AG08396 (cell line): Measurements from ENCODE around the gene NMU.
"Not testable (repeated sequence)": the region's sequence is repeated elsewhere in the genome, so short reads cannot be mapped to it uniquely, and the experiment has no call there.

ENCODE experiments used
- DNase-seq: peaks from one replicate; pipeline ENCODE4 v3.0.0; 2012; ENCODE audit warnings: low spot score, mixed read lengths

Gene NMU

DNA sequence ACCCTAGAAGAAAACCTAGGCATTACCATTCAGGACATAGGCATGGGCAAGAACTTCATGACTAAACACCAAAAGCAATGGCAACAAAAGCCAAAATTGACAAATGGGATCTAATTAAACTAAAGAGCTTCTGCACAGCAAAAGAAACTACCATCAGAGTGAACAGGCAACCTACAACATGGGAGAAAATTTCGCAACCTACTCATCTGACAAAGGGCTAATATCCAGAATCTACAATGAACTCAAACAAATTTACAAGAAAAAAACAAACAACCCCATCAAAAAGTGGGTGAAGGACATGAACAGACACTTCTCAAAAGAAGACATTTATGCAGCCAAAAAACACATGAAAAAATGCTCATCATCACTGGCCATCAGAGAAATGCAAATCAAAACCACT lies 12.0 kb downstream of the NMU start:
- not testable (repeated sequence) for DNase-seq

DNA sequence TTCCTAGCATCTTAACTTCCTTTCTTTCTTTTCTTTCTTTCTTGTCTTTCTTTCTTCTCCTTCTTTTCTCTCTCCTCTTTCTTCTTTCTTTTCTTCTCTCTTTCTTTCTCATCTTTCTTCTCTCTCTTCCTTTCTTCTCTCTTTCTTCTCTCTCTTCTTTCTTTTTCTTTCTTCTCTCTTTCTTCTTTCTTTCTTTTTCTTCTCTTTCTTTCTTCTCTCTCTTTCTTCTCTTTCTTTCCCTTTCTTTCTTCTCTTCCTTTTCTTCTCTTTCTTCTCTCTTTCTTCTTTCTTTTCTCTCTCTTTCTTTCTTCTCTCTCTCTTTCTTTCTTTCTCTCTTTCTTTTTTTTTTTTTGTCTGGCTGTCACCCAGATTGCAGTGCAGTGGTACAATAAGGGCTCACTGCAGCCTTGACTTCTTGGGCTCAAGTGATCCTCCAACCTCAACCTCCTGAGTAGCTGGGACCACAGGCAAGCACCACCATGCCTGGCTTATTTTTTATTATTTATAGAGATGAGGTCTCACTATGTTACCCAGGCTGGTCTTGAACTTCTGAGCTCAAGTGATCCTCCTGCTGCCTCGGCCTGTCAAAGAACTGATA lies 17.5 kb downstream of the NMU start:
- DNase-seq: no peak

DNA sequence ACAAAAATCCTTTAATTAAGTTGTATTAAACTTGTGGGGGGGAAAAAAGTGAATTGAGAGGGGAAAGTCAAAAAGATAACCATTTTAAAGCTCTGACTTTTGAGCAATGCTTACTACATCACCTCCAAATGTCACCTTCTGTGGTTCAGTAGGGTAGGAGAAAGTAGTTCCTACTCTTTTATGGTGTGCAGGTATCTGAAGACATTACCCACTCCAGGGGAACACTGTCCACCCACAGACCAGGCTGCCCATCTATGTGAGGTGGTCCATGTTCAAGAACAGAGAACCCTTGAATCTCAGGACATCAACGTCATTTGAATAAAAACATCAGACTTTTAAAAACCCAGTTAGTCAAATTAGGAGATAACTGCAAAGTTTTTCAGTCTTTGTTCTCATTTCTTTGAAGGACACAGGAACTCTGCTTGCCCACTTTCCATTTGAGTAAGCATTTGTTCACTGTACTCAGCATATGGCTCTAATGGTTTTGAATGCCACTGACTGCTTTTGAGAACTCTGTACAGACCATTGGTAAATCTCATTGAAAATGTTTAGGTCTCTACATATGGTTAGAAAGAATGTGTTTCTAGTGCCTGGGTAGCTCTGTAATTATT lies 18.4 kb downstream of the NMU start:
- no peak for DNase-seq

DNA sequence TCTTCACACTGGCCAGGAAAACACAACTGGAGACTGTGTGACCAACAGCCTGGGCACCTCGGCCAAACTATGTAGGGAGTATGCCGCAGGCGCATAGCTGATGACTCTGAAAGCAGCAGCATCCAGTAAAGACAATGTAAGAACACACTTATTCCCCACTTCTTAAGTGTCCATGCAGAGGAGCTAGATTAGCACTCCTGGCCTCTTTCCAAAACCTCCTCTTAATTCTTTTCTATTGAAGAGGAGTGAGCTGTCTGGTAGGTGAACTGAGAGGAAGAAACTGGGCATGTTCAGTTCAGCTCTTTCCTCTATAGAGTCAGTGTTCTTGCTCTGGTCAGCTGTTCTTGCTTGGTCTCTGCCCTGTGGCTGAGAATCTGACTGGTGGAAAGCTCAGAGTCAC lies 21.1 kb downstream of the NMU start:
- no peak for DNase-seq

DNA sequence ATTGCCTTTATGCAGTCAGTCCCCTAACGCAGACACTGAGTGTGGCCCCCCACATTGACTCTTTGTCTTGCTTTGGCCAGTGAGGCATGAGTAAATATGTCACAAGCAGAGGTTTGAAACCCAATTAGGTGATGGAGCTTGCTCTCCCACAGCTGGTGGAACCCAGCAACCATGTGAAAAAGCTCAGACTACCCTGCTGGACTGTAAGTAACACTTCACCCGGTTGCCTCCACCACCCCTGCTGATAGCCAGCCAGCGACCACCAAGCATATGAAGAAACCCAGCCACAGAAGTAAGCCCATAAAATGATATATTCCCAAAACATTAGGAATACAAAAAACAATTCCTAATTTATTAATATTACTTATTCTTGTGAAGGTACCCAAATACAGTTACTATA lies 22.5 kb downstream of the NMU start:
- DNase-seq: no peak

DNA sequence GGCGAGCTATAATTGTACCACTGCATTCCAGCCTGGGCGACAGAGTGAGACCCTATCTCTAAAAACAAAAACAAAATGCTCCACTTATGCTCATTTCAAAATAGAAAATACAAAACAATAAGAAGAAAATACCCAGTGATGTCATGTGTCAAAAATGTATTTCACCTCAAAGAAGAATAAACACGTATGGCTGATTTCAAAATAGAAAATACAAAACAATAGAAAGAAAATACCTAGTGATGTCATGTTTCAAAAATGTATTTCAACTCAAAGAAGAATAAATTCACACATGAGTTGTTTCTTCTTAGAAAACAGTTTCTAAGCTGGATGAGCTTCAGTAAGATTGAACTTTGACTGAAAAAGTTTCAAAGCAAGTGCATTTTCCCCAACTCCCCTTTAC lies 23.8 kb downstream of the NMU start:
- no peak for DNase-seq

DNA sequence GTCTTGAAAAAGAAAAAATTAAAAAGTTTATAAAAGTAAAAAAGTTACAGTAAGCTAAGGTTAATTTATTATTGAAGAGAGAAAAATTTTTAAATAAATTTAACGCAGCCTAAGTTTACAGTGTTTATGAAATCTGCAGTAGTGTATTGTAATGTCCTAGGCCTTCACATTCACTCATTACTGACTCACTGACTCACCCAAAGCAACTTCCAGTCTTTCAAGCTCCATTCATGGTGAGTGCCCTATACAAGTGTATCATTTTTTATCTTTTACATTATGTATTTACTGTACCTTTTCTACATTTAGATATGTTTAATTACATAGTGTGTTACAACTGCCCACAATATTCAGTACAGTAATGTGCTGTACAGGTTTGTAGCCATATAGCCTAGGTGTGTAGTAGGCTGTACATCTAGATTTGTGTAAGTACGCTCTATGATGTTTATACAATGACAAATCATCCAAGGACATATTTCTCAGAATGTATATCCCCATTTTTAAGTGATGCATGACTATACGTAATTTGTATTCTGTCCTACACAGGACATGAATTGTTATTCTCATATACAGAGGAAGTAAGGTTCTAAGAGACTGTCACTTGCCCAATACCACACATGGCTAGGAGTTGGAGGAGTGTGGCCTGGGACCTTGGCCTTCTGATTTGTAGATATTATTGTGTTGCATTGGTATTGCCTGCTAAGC lies 24.6 kb downstream of the NMU start:
- DNase-seq: no peak

DNA sequence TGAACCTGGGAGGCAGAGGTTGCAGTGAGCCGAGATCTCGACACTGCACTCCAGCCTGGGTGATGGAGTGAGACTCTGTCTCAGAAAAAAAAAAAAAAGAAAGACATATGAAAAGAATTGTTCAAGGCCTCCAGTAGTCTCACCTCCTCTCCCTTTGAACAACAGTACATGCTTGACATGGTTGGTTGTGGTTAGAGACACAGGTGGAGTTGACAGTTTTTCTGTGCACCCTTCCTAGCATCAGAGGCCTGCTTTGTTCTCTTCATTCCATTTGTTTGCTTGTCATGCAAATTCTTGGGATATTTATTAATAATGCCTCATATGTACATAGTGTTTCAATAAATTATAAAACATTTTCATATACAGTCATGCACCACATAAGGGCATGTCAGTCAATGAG lies 25.7 kb downstream of the NMU start:
- no peak for DNase-seq

DNA sequence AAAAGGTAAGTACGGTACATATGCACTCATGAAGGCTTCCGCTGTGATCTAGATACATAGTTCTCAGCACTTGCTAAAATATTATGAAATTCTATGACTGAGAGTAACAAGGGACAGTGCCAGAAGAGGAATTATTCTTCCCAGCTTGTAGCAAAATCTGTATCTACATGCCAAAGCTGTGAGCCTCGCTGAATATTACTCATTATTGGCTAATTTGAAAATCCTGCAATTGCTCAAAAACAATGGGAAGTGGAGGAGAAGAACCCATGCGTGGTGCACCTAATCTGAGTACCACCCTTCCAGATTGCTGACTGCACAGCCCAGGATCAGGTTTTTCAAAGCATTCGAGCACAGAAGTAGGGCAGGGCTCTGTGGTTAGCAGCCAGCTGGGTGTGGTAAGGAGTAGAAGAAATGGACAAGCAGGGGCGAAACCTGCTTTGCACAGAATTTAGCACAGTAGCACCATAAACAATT lies 26.7 kb downstream of the NMU start:
- peak; percentile 9 for DNase-seq

DNA sequence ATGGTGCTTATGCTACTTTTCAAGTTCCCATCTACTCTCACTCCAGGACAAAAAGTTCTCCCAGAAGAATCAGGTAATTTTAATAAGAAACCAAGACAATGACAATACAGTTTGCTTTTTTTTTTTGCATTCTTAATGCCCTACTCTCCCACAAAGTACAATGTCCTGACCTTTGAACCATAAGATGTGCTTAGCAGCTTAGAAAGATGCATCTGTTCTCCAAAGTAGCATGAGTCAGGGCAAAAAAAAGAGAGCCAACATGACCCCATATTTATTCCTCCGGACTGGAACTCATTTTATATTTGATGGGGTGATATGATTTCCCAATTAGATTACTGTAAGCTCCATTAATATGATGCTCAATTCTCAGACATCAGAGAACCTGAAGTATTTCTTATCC lies 27.5 kb downstream of the NMU start:
- no peak for DNase-seq

DNA sequence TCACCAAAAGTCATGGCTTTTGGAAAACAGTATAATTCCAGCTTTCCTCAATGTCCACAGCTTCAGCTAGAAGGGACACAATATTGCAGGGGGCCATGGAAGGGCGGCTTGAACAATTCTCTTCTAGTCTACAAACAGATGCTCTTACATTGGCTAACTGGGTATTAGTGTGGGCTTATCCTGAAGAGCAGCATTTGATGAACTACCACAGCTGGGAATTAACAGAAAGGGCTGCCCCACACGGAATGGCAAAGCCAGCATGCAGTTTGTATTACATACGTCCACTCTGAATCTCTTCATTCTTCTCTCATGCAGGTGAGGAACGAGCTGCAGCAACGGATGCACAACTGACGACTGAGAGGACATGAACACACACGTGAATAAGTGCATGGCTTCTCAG lies 31.1 kb downstream of the NMU start:
- no peak for DNase-seq

DNA sequence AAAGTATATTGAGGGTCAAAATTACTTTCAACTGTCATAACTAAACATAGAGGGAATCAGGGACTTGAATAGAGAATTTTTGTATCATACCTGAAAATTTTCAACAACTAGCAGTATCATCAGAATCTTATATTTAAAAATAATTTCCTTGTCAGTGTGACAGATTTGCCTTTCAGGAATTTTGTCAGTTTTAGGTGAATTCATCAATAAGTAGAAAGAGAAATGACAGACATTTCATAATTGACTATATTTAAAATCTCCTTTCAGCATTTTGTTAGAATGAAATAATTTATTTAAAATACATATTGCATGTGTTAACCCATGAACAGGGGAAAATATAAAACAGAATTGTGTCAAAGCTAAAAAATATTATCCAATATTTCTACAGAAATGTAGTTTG lies 35.5 kb downstream of the NMU start:
- DNase-seq: no peak

DNA sequence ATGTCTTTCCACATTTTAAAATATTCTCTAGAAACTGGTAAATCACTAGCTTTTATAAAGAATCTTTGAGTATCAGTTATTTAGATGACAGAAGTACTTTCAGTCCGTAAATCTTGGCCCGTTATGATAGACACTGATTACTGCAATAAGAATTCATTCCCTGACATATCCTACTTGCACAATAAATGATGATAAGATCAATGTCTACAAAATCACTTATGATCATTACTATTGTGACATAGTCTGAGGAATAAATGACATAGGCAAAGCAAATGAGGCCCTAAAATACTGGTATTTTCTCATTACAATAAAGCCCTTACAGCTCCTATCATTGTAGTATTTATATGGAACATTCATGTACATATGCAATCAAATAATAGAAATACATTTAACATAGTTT lies 37.5 kb downstream of the NMU start:
- DNase-seq: no peak

DNA sequence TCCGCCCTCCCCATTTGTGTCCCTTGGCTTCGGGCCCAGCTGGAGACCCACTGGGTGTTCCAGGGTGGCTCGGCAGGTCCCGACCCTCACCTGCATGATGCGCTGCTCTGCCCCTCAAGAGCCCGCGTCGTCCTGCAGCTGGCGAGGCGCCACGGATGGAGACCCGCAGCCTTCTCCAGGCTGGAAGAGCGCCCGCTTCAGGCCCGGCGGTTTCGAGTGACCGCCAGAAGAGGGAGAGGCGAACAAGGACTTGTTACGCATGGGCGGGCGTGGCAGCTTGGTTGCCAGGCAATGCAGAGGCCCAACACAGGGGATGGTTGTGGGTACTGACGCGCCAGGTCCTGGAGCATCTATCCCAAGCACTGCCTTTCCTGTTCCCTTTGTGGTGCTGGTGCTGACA lies 44.1 kb downstream of the NMU start, which contains the start of gene PDCL2:
Gene PDCL2 (minus strand): TSS at position 232 of the 400 bp plus-strand sequence. CDS start 136 bp downstream, at position 96.
- no peak for DNase-seq

DNA sequence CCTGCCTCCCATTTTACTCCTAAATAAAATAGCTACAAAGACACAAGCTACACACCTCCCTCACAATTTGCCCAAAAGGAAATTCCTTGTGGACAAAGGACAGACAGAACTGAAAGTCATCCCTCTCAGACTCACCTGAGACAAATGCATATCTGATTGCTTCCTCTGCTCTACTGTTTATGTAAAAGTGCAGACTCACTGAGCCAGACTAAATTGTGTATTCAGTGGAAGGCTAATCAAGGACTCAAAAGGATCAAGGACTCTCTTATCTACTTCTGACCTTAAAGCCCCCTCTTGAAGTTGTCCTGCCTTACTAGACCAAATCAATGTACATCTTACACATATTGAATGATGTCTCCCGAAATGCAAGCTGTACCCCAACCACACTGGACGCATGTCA lies 47.9 kb downstream of the NMU start:
- no peak for DNase-seq

DNA sequence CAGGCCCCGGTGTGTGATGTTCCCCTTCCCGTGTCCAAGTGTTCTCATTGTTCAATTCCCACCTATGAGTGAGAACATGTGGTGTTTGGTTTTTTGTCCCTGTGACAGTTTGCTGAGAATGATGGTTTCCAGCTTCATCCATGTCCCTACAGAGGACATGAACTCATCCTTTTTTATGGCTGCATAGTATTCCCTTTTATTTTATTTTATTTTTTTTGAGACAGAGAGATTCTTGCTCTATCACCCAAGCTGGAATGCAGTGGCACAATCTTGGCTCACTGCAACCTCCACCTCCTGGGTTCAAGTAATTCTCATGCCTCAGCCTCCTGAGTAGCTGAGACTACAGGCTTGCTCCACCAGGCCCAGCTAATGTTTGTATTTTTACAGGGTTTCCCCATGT lies 53.3 kb downstream of the NMU start:
- not testable (repeated sequence) for DNase-seq

DNA sequence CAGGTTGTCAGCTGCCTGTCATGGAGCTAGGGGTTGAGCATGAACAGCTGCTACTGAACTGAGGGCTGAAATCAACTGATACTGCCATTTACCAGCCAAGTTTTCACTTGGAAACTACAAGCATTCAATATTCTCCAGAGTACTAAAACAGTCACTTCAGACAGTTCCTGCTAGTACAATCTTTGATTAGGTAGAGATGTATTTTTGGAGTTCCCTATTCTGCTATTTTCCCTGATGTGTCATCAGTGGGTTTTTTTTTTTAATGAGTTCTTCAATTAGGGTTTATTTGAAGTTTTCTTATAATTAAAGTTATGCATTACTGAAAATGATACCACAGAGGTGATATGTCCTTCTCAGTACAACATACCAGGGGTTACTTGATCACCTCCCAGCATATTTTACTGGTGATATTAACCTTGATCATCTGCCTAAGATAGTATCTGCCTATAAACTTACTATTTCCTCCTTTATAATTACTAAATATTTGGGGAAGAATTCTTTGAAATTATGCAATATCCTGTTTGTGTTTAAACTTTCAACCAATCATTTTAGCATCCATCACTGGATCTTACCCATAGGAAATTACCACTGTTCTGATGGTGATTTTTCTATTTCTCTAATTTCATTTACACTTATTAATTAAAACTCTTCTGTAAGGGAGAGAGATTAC lies 57.6 kb downstream of the NMU start:
- DNase-seq: no peak

DNA sequence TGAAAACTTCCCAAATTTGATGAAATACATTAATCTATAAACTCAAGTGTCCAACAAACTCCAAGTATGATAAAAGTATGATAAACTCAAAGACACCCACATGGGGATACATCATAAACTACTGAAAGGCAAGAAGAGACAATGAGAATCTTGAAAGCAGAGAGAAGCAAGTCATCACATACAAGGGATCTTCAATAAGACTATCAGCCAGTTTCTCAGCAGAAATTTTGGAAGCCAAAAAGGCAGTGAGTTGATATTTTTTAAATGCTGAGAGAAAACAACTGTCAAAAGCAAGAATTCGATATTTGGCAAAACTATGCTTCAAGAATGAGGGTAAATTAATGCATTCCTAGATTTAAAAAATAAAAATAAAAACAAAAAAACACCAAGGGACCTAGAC lies 60.6 kb downstream of the NMU start:
- no peak for DNase-seq

DNA sequence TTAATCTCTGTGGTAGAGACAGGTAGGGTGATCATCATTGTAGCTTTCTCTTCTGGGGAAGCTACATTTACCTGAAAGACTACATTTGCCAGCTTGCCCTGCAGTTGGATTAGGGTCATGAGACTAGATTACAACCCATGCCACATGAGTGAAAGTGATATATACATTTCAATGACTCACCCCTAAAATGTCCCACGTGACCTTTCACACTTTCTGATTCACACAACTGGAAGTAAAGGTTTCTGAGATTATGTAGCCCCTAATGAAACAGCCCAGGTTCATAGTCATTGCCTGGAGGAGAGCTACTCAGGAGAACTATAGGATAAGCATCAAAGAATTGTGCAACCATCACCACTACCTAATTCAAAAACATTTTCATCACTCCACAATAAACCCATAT lies 61.8 kb downstream of the NMU start:
- no peak for DNase-seq

DNA sequence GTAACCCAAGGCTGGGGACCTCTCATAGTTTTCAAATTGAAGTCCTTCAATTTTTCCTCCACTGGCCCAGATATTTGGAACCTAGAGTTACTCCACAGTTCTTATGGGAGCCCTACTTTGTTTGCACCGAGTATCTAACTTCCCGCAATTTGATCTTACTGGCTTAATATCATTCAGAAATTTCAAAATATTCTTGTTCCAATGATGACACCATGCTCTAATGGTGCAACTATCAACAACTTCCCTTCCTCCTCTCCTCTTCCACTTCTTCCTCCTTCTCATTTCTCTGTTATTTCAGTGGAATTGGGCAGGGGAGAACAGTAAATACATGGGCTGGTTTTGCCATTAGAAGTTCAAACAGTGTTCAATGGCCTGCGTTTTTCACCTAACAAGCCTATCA lies 64.3 kb downstream of the NMU start:
- no peak for DNase-seq

DNA sequence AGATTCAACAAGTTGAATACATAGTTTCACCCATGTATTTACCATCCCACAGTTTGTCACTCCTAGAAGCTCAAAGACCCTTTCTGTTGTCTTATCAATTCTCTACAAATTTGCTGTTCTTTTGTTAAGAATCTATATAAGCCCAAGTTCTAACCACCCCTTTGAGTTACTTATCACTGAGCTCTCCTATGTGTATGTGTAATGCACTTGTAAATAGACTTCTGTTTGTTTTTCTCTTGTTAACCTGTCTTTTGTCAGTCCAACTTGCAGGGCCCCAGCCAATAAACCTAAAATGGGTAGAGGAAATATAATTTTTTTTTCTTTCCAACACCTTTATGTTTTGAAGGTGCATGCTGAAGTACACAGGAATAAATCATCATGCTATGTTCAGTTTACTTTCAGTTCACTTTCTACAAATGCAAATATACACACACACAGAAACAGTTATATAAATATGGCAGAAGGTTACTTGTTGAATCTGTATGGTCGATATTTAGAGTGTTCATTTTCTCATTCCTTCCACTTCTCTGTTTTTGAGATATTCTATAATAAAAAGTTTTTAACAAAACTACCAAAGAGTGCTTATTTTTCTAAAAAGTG lies 67.1 kb downstream of the NMU start:
- DNase-seq: no peak

DNA sequence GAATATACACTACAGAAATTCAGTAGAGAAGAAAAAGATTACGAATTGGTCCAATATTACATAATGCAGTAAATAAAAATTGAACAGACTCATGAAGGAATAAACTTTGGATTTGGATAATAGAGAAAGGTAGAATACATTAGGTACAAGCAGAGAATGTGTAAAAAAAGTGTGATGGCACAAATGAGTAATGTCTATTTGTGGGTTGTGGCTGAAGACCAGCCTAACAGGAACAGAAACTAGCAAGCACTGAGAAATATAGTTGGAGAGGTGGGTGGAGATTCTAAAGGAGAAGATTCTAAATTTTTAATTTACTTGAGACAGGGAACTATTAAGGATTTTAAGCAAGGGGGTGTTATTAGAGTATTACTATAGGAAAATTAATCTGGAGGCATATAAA lies 74.2 kb downstream of the NMU start:
- no peak for DNase-seq

DNA sequence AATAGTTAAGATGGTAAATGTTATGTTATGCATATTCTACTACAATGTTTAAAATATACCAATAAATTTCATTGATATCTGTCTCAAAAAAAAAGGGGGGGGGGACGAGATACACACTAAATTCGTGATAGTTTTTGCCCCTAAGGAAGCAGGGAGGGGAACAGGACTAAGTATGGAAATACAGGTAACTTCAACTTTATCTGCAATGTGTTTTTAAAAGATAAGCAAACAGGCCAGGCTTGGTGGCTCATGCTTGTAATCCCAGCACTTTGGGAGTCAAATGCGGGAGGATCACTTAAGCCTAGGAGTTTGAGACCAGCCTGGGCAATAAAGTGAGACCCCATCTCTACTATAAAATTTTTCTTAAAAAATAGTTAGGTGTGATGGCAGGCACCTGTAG lies 76.0 kb downstream of the NMU start:
- no peak for DNase-seq
